GM10266 (cell line): Measurements from ENCODE around the gene NPAS2.

Experiments
- DNase-seq: peaks from one replicate; pipeline ENCODE4 v3.0.0; 2012; ENCODE audit errors: extremely low spot score
- CTCF ChIP-seq: IDR thresholded peaks from 2 replicates; pipeline ENCODE4 v1.5.1; 2012; ENCODE audit warnings: mild to moderate bottlenecking, low read depth; ENCODE audit not compliant: control insufficient read depth, insufficient read depth; ENCODE audit errors: missing control alignments

NPAS2 gene

GRCh38 chr2:100826494-100826893 is 6.6 kb downstream of the NPAS2 start:
- no peak for TF ChIP-seq CTCF
- no peak for DNase-seq

- DNase-seq: no peak
- no peak for TF ChIP-seq CTCF
These were observed 11.3 kb downstream of the NPAS2 start for GRCh38 chr2:100831158-100831750.

- no peak for TF ChIP-seq CTCF
- no peak for DNase-seq
These were observed 11.9 kb downstream of the NPAS2 start for GRCh38 chr2:100831831-100832230.

GRCh38 chr2:100832885-100833284 is 12.9 kb downstream of the NPAS2 start:
- TF ChIP-seq CTCF: no peak
- no peak for DNase-seq

GRCh38 chr2:100833331-100833730 is 13.4 kb downstream of the NPAS2 start:
- DNase-seq: no peak
- no peak for TF ChIP-seq CTCF

GRCh38 chr2:100834221-100834620 is 14.3 kb downstream of the NPAS2 start:
- no peak for DNase-seq
- TF ChIP-seq CTCF: no peak

GRCh38 chr2:100835006-100835659 is 15.2 kb downstream of the NPAS2 start:
- no peak for TF ChIP-seq CTCF
- DNase-seq: no peak
